HFFc6 (cell line): ENCODE measurements around the gene SMIM15. TPM values are rescaled to one million over a fixed set of nuclear protein-coding genes. Genes with fewer than 3 reads are reported as not detected.
"Not testable (repeated sequence)": the region's sequence is repeated elsewhere in the genome, so short reads cannot be mapped to it uniquely, and the experiment has no call there.

Experiments
- DNase-seq: peaks from one replicate; pipeline ENCODE4 v3.0.0-alpha.2; 2018
- H3K27ac Mint-ChIP-seq: 2 replicates; pipeline ENCODE4 v1.8.0; 2020; ENCODE audit warnings: mild to moderate bottlenecking, mixed read lengths
- H3K27me3 Mint-ChIP-seq: 2 replicates; pipeline ENCODE4 v1.8.0; 2021; ENCODE audit warnings: mild to moderate bottlenecking, moderate library complexity, mixed read lengths; ENCODE audit not compliant: insufficient read depth
- H3K36me3 Mint-ChIP-seq: 2 replicates; pipeline ENCODE4 v1.8.0; 2021; ENCODE audit warnings: low read depth, mixed read lengths
- H3K4me1 Mint-ChIP-seq: 2 replicates; pipeline ENCODE4 v1.8.0; 2020; ENCODE audit warnings: low read depth, mixed read lengths
- H3K4me3 Mint-ChIP-seq: 2 replicates; pipeline ENCODE4 v1.8.0; 2020; ENCODE audit warnings: mild to moderate bottlenecking, moderate library complexity, mixed read lengths
- H3K9me3 Mint-ChIP-seq: 2 replicates; pipeline ENCODE4 v1.8.0; 2020; ENCODE audit warnings: mild to moderate bottlenecking, mixed read lengths
- CTCF ChIP-seq: fragments of 200-600 bp; sonication (generic); IDR thresholded peaks from 2 replicates; pipeline ENCODE4 v1.5.0; 2021; ENCODE audit warnings: antibody characterized with exemption, mild to moderate bottlenecking
- total RNA-seq, 6 experiments: library from RNA; stranded (reverse); fragmentation: NEBNext Ultra II Directional; extraction: Animal tissue kit (Norgen Biotek cat#: 25700); gene quantifications; 2 replicates in 1 of 6; 3 replicates in 5 of 6; pipeline ENCODE4 v1.2.3, GENCODE V29; 2021

The SMIM15 gene
- total RNA-seq, 6 experiments from 2014 or later, result 62.6 to 76.8 (median 68.6) TPM

- Mint-ChIP-seq H3K4me3 (no peak overlapping the region), H3K9me3 (peaks cover 11% of the 10 kb centered on the region), H3K27me3 (peaks cover 6% of the 10 kb centered on the region), H3K36me3 (peaks cover 7% of the 10 kb centered on the region; the same call in 1 of the 2 replicates), H3K27ac (no peak overlapping the region), H3K4me1 (peaks cover 10% of the 10 kb centered on the region; the same call in 1 of the 2 replicates)
- TF ChIP-seq CTCF, result no peak
- DNase-seq, result no peak
These were observed 36.3 kb upstream of the SMIM15 start for GRCh38 chr5:61198606-61199005.

- not testable (repeated sequence) for H3K9me3 Mint-ChIP-seq, H3K4me3 Mint-ChIP-seq
These were observed 25.6 kb upstream of the SMIM15 start for GRCh38 chr5:61187826-61188225.

GRCh38 chr5:61187352-61187751 is 25.1 kb upstream of the SMIM15 start:
- H3K27ac Mint-ChIP-seq, DNase-seq, H3K27me3 Mint-ChIP-seq, H3K36me3 Mint-ChIP-seq, H3K9me3 Mint-ChIP-seq, H3K4me3 Mint-ChIP-seq: not testable (repeated sequence)
- H3K4me1 Mint-ChIP-seq, result peaks cover 26% of the 10 kb centered on the region

More at GRCh38 chr5:61187826-61188225, 25.6 kb upstream of the SMIM15 start:
- not testable (repeated sequence) for H3K27me3 Mint-ChIP-seq, H3K36me3 Mint-ChIP-seq, DNase-seq, H3K27ac Mint-ChIP-seq
- peaks cover 26% of the 10 kb centered on the region for H3K4me1 Mint-ChIP-seq

GRCh38 chr5:61186634-61187033 is 24.4 kb upstream of the SMIM15 start:
- H3K36me3 Mint-ChIP-seq, result 0 out of 2 replicates have a peak, but pooled peaks cover 7% of the 10 kb centered on the region
- H3K9me3 Mint-ChIP-seq, result no peaks in the 10 kb centered on the region
- no peak for DNase-seq
- no peak for TF ChIP-seq CTCF
- no peak overlapping the region for H3K27ac Mint-ChIP-seq
- peaks cover 26% of the 10 kb centered on the region for H3K4me1 Mint-ChIP-seq
- H3K27me3 Mint-ChIP-seq, result peaks cover 2% of the 10 kb centered on the region; the same call in 1 of the 2 replicates
- no peak overlapping the region for H3K4me3 Mint-ChIP-seq

GRCh38 chr5:61184708-61185107 is 22.4 kb upstream of the SMIM15 start:
- Mint-ChIP-seq H3K27me3 (no peaks in the 10 kb centered on the region), H3K9me3 (no peaks in the 10 kb centered on the region), H3K27ac (peak overlapping the region; percentile 36), H3K36me3 (0 out of 2 replicates have a peak, but pooled peaks cover 7% of the 10 kb centered on the region), H3K4me3 (no peak overlapping the region), H3K4me1 (peaks cover 31% of the 10 kb centered on the region)
- no peak for TF ChIP-seq CTCF
- peak; percentile 25 for DNase-seq

- peaks cover 31% of the 10 kb centered on the region for H3K4me1 Mint-ChIP-seq
- H3K4me3 Mint-ChIP-seq, result no peak overlapping the region
- H3K27me3 Mint-ChIP-seq, result no peaks in the 10 kb centered on the region
- H3K27ac Mint-ChIP-seq, result no peak overlapping the region
- H3K9me3 Mint-ChIP-seq, result no peaks in the 10 kb centered on the region
- no peak for DNase-seq
- 0 out of 2 replicates have a peak, but pooled peaks cover 7% of the 10 kb centered on the region for H3K36me3 Mint-ChIP-seq
- TF ChIP-seq CTCF, result no peak
These were observed 21.3 kb upstream of the SMIM15 start for GRCh38 chr5:61183538-61183937.

- H3K4me3 Mint-ChIP-seq, result no peak overlapping the region
- 0 out of 2 replicates have a peak, but pooled peaks cover 7% of the 10 kb centered on the region for H3K36me3 Mint-ChIP-seq
- no peaks in the 10 kb centered on the region for H3K27me3 Mint-ChIP-seq
- H3K4me1 Mint-ChIP-seq, result peaks cover 29% of the 10 kb centered on the region
- DNase-seq, result no peak
- no peaks in the 10 kb centered on the region for H3K9me3 Mint-ChIP-seq
- TF ChIP-seq CTCF, result no peak
- H3K27ac Mint-ChIP-seq, result no peak overlapping the region
These were observed 20.2 kb upstream of the SMIM15 start for GRCh38 chr5:61182449-61182848.
